WTC11 (cell line): ENCODE results near the gene ABCB11. TPM values are rescaled to one million over a fixed set of nuclear protein-coding genes. Genes with fewer than 3 reads are reported as not detected.

ENCODE experiments used
- ATAC-seq: fragments of 200-7000 bp; cut with Tn5 transposase; 2 replicates; pipeline ENCODE4 v1.10.0; 2021; ENCODE audit warnings: mild to moderate bottlenecking, moderate library complexity
- CTCF ChIA-PET: fragments of 300-600 bp; sonication (Branson Sonifier 250); formaldehyde crosslinking; loops from one replicate; lab custom pipeline; 2021; ENCODE audit warnings: antibody characterized with exemption; lab: Charles Lee
- POLR2A ChIA-PET: fragments of 350-600 bp; sonication (Branson Sonifier 250); formaldehyde crosslinking; loops from one replicate; lab custom pipeline; 2021; ENCODE audit warnings: antibody characterized with exemption; lab: Charles Lee
- DNase-seq: peaks from one replicate; pipeline ENCODE4 v3.0.0; 2021; ENCODE audit warnings: low spot score
- H3K27ac Mint-ChIP-seq: 2 replicates; pipeline ENCODE4 v1.8.0; 2021; ENCODE audit warnings: mixed read lengths
- H3K27me3 Mint-ChIP-seq: 2 replicates; pipeline ENCODE4 v1.8.0; 2021; ENCODE audit warnings: low read depth, mild to moderate bottlenecking, moderate library complexity, mixed read lengths
- H3K36me3 Mint-ChIP-seq: 2 replicates; pipeline ENCODE4 v1.8.0; 2021; ENCODE audit warnings: mixed read lengths
- H3K4me1 Mint-ChIP-seq: 2 replicates; pipeline ENCODE4 v1.8.0; 2022; ENCODE audit warnings: mixed read lengths
- H3K4me3 Mint-ChIP-seq: 2 replicates; pipeline ENCODE4 v1.8.0; 2021; ENCODE audit warnings: mild to moderate bottlenecking, moderate library complexity, mixed read lengths
- H3K9me3 Mint-ChIP-seq: 2 replicates; pipeline ENCODE4 v1.8.0; 2021; ENCODE audit warnings: mixed read lengths
- CTCF ChIP-seq: fragments of 200-600 bp; IDR thresholded peaks from 2 replicates; pipeline ENCODE4 v1.8.0; 2022; ENCODE audit warnings: antibody characterized with exemption
- E2F1 ChIP-seq: sonication (generic); formaldehyde crosslinking; IDR thresholded peaks from 2 replicates; pipeline ENCODE4 v1.8.0; 2022; ENCODE audit warnings: mild to moderate bottlenecking, missing genetic modification reagents
- EMX1 ChIP-seq: fragments of 250-450 bp; sonication (Bioruptor Pico); IDR thresholded peaks from 2 replicates; pipeline ENCODE4 v1.8.0; 2021; ENCODE audit warnings: mild to moderate bottlenecking
- ESRRA ChIP-seq: sonication (generic); formaldehyde crosslinking; IDR thresholded peaks from 2 replicates; pipeline ENCODE4 v1.8.1; 2022; ENCODE audit warnings: mild to moderate bottlenecking, missing genetic modification reagents, borderline replicate concordance
- FOXK1 ChIP-seq: sonication (generic); formaldehyde crosslinking; IDR thresholded peaks from 2 replicates; pipeline ENCODE4 v1.8.0; 2022; ENCODE audit warnings: mild to moderate bottlenecking, moderate library complexity, missing genetic modification reagents
- FOXP4 ChIP-seq: sonication (generic); formaldehyde crosslinking; IDR thresholded peaks from 2 replicates; pipeline ENCODE4 v1.8.0; 2022; ENCODE audit warnings: mild to moderate bottlenecking, missing genetic modification reagents
- GRHL2 ChIP-seq: fragments of 250-450 bp; sonication (Bioruptor Pico); IDR thresholded peaks from 2 replicates; pipeline ENCODE4 v1.8.0; 2022; ENCODE audit warnings: mild to moderate bottlenecking, moderate library complexity; ENCODE audit not compliant: insufficient replicate concordance, severe bottlenecking
- HMGA2 ChIP-seq: fragments of 250-450 bp; sonication (Bioruptor Pico); IDR thresholded peaks from 2 replicates; pipeline ENCODE4 v1.4.0; 2021; ENCODE audit warnings: mild to moderate bottlenecking, moderate library complexity
- MAX ChIP-seq: sonication (generic); formaldehyde crosslinking; IDR thresholded peaks from 2 replicates; pipeline ENCODE4 v1.8.0; 2022; ENCODE audit warnings: mild to moderate bottlenecking, missing genetic modification reagents
- MLX ChIP-seq: sonication (generic); formaldehyde crosslinking; IDR thresholded peaks from 2 replicates; pipeline ENCODE4 v1.8.1; 2023; ENCODE audit warnings: mild to moderate bottlenecking, missing genetic modification reagents, moderate library complexity
- MYBL2 ChIP-seq: sonication (generic); formaldehyde crosslinking; IDR thresholded peaks from 2 replicates; pipeline ENCODE4 v1.8.1; 2023; ENCODE audit warnings: mild to moderate bottlenecking, moderate library complexity, missing genetic modification reagents
- NFATC4 ChIP-seq: fragments of 250-450 bp; sonication (Bioruptor Pico); IDR thresholded peaks from 2 replicates; pipeline ENCODE4 v1.9.0; 2021; ENCODE audit warnings: mild to moderate bottlenecking
- NFE2L1 ChIP-seq: sonication (generic); formaldehyde crosslinking; IDR thresholded peaks from 2 replicates; pipeline ENCODE4 v1.8.1; 2023; ENCODE audit warnings: missing genetic modification reagents
- NR1H2 ChIP-seq: sonication (generic); formaldehyde crosslinking; IDR thresholded peaks from 2 replicates; pipeline ENCODE4 v1.9.0; 2021; ENCODE audit warnings: mild to moderate bottlenecking, moderate library complexity, missing genetic modification reagents
- SMAD4 ChIP-seq: sonication (generic); formaldehyde crosslinking; IDR thresholded peaks from 2 replicates; pipeline ENCODE4 v1.8.0; 2022; ENCODE audit warnings: mild to moderate bottlenecking, missing genetic modification reagents
- SOX15 ChIP-seq: fragments of 250-450 bp; sonication (Bioruptor Pico); IDR thresholded peaks from 2 replicates; pipeline ENCODE4 v1.9.0; 2021; ENCODE audit warnings: mild to moderate bottlenecking
- TCF7 ChIP-seq: sonication (generic); formaldehyde crosslinking; IDR thresholded peaks from 2 replicates; pipeline ENCODE4 v1.8.0; 2022; ENCODE audit warnings: mild to moderate bottlenecking, low read depth, missing genetic modification reagents, moderate library complexity
- USF1 ChIP-seq: sonication (generic); formaldehyde crosslinking; IDR thresholded peaks from 2 replicates; pipeline ENCODE4 v1.8.0; 2022; ENCODE audit warnings: mild to moderate bottlenecking, missing genetic modification reagents
- ZNF138 ChIP-seq: sonication (generic); formaldehyde crosslinking; conservative IDR thresholded peaks from 2 replicates; pipeline ENCODE4 v1.8.1; 2022; ENCODE audit warnings: mild to moderate bottlenecking, moderate library complexity, missing genetic modification reagents
- ZNF219 ChIP-seq: sonication (generic); formaldehyde crosslinking; IDR thresholded peaks from 2 replicates; pipeline ENCODE4 v1.8.0; 2023; ENCODE audit warnings: missing genetic modification reagents, mild to moderate bottlenecking, borderline replicate concordance
- ZNF263 ChIP-seq: sonication (generic); formaldehyde crosslinking; IDR thresholded peaks from 2 replicates; pipeline ENCODE4 v1.8.1; 2022; ENCODE audit warnings: low read depth, mild to moderate bottlenecking, moderate library complexity, missing genetic modification reagents
- ZNF671 ChIP-seq: fragments of 250-450 bp; sonication (Bioruptor Pico); IDR thresholded peaks from 2 replicates; pipeline ENCODE4 v1.8.0; 2021; ENCODE audit warnings: mild to moderate bottlenecking
- total RNA-seq: library from RNA; stranded (reverse); gene quantifications from 3 replicates; pipeline ENCODE4 v1.2.3, GENCODE V29; 2021

Gene ABCB11
- total RNA-seq, 1 experiment from 2014 or later, result 0.77 TPM

GRCh38 chr2:168978461-168978861 is 52.7 kb downstream of the ABCB11 start:
- no peak overlapping the region for H3K27ac Mint-ChIP-seq
- DNase-seq, result no peak
- POLR2A ChIA-PET, result no interaction called here
- no peaks in the 10 kb centered on the region for H3K36me3 Mint-ChIP-seq
- no peak overlapping the region for H3K4me3 Mint-ChIP-seq
- peaks cover 4% of the 10 kb centered on the region; the same call in 1 of the 2 replicates for H3K4me1 Mint-ChIP-seq
- TF ChIP-seq MLX (no peak), MAX (no peak), ZNF219 (no peak), EMX1 (CRISPR knock-in tag) (no peak), NFATC4 (no peak), E2F1 (CRISPR knock-in tag) (no peak), HMGA2 (CRISPR knock-in tag) (no peak), ESRRA (CRISPR knock-in tag) (no peak), NR1H2 (no peak)
- no peaks in the 10 kb centered on the region for H3K27me3 Mint-ChIP-seq
- H3K9me3 Mint-ChIP-seq, result no peaks in the 10 kb centered on the region
- no peak for ATAC-seq
- CTCF ChIA-PET, result no interaction called here

GRCh38 chr2:168977608-168978007 is 53.5 kb downstream of the ABCB11 start:
- ChIA-PET POLR2A (interaction anchor here (0.7 kb wide), 1 partner anchor 21 kb away, joined by 8 read pairs; no protein-coding TSS in a partner anchor), CTCF (no interaction called here)
- H3K4me1 Mint-ChIP-seq, result peaks cover 4% of the 10 kb centered on the region; the same call in 1 of the 2 replicates
- no peaks in the 10 kb centered on the region for H3K36me3 Mint-ChIP-seq
- TF ChIP-seq SOX15 (CRISPR knock-in tag) (no peak), ZNF138 (no peak), NFE2L1 (CRISPR knock-in tag) (no peak), ZNF263 (CRISPR knock-in tag) (no peak), FOXP4 (CRISPR knock-in tag) (no peak), SMAD4 (CRISPR knock-in tag) (no peak)
- ATAC-seq, result no peak
- no peaks in the 10 kb centered on the region for H3K27me3 Mint-ChIP-seq
- no peaks in the 10 kb centered on the region for H3K9me3 Mint-ChIP-seq
- H3K27ac Mint-ChIP-seq, result no peak overlapping the region
- no peak overlapping the region for H3K4me3 Mint-ChIP-seq
- no peak for DNase-seq

GRCh38 chr2:168976034-168976654 is 55.0 kb downstream of the ABCB11 start:
- Mint-ChIP-seq H3K27me3 (no peaks in the 10 kb centered on the region), H3K4me1 (peaks cover 4% of the 10 kb centered on the region; the same call in 1 of the 2 replicates), H3K36me3 (no peaks in the 10 kb centered on the region), H3K9me3 (no peaks in the 10 kb centered on the region), H3K27ac (no peak overlapping the region; the same call in 1 of the 2 replicates), H3K4me3 (no peak overlapping the region)
- ChIA-PET POLR2A (no interaction called here), CTCF (no interaction called here)
- DNase-seq (no peak), ATAC-seq (no peak)
- TF ChIP-seq FOXK1 (CRISPR knock-in tag) (no peak), MYBL2 (CRISPR knock-in tag) (no peak)
- TF ChIP-seq, all 79 proteins: peak for 0

- POLR2A ChIA-PET, result no interaction called here
- Mint-ChIP-seq H3K27ac (no peak overlapping the region), H3K4me1 (peaks cover 9% of the 10 kb centered on the region), H3K27me3 (no peaks in the 10 kb centered on the region), H3K4me3 (no peak overlapping the region), H3K36me3 (no peaks in the 10 kb centered on the region), H3K9me3 (no peaks in the 10 kb centered on the region)
- CTCF ChIA-PET, result interaction anchor here (0.9 kb wide), 1 partner anchor 158 kb away, joined by 3 read pairs; no protein-coding TSS in a partner anchor
- no peak for DNase-seq
- ATAC-seq, result no peak
- TF ChIP-seq ZNF671 (CRISPR knock-in tag), result no peak
- no peak for TF ChIP-seq GRHL2 (CRISPR knock-in tag)
- TF ChIP-seq CTCF, result no peak
- no peak for TF ChIP-seq TCF7 (CRISPR knock-in tag)
- TF ChIP-seq USF1 (CRISPR knock-in tag), result no peak
These were observed 56.7 kb downstream of the ABCB11 start for GRCh38 chr2:168974428-168974827.
